Endodermal cell (in vitro differentiated cells): ENCODE measurements around the gene MYO15B. TPM values are rescaled to one million over a fixed set of nuclear protein-coding genes. Genes with fewer than 3 reads are reported as not detected.

Experiments
- DNase-seq: peaks from one replicate; pipeline ENCODE4 v3.0.0-alpha.2; 2017
- H3K27ac ChIP-seq: 2 replicates; pipeline ENCODE4 v1.5.1; 2013; ENCODE audit warnings: mild to moderate bottlenecking, low read depth, low read length, moderate library complexity
- H3K27me3 ChIP-seq: 2 replicates; pipeline ENCODE4 v1.6.1; 2013; ENCODE audit warnings: mild to moderate bottlenecking, low read length, moderate library complexity; ENCODE audit not compliant: insufficient read depth, control insufficient read depth, poor library complexity, severe bottlenecking
- H3K36me3 ChIP-seq: 2 replicates; pipeline ENCODE4 v1.7.0; 2013; ENCODE audit warnings: mild to moderate bottlenecking, low read length, moderate library complexity; ENCODE audit not compliant: control insufficient read depth, insufficient read depth
- H3K4me1 ChIP-seq: one replicate; pipeline ENCODE4 v1.7.0; 2013; ENCODE audit warnings: low read length; ENCODE audit not compliant: control insufficient read depth, insufficient read depth
- H3K4me3 ChIP-seq: 2 replicates; pipeline ENCODE4 v1.5.1; 2013; ENCODE audit warnings: mild to moderate bottlenecking, low read length, moderate library complexity
- H3K9ac ChIP-seq: 2 replicates; pipeline ENCODE4 v1.6.1; 2013; ENCODE audit warnings: mild to moderate bottlenecking, low read length, moderate library complexity; ENCODE audit not compliant: poor library complexity, severe bottlenecking; ENCODE audit errors: extremely low read depth
- H3K9me3 ChIP-seq: 2 replicates; pipeline ENCODE4 v1.6.1; 2013; ENCODE audit warnings: mild to moderate bottlenecking, low read length, moderate library complexity; ENCODE audit not compliant: control insufficient read depth
- H3K27ac Mint-ChIP-seq: 2 replicates; pipeline ENCODE4 v1.8.0; 2020; ENCODE audit warnings: mixed read lengths
- H3K27me3 Mint-ChIP-seq: 2 replicates; pipeline ENCODE4 v1.8.0; 2021; ENCODE audit warnings: mild to moderate bottlenecking, mixed read lengths; ENCODE audit not compliant: insufficient read depth
- H3K36me3 Mint-ChIP-seq: 2 replicates; pipeline ENCODE4 v1.8.0; 2020; ENCODE audit warnings: low read depth, mixed read lengths
- H3K4me1 Mint-ChIP-seq: 2 replicates; pipeline ENCODE4 v1.8.0; 2020; ENCODE audit warnings: mixed read lengths
- H3K4me3 Mint-ChIP-seq: 2 replicates; pipeline ENCODE4 v1.8.0; 2020; ENCODE audit warnings: mild to moderate bottlenecking, moderate library complexity, mixed read lengths
- H3K9me3 Mint-ChIP-seq: 2 replicates; pipeline ENCODE4 v1.8.0; 2020; ENCODE audit warnings: mild to moderate bottlenecking, mixed read lengths
- CTCF ChIP-seq: fragments of 200-600 bp; sonication (generic); conservative IDR thresholded peaks from 2 replicates; pipeline ENCODE4 v1.5.0; 2021; ENCODE audit warnings: antibody characterized with exemption, mild to moderate bottlenecking
- WGBS, 2 experiments: methylation state at CpG; one replicate each; pipeline versions ENCODE4 v1.1.5 to v1.1.7; 2013; ENCODE audit warnings: missing lambda C conversion rate in 2 of 2, mixed read lengths in 1 of 2; ENCODE audit not compliant: insufficient coverage in 1 of 2, insufficient read length in 1 of 2; 5-methylcytosine and 5-hydroxymethylcytosine counted together
- total RNA-seq, 2 donors: library from RNA; stranded (reverse); fragmentation: NEBNext Ultra II Directional in 1 of 2; extraction: Animal tissue kit (Norgen Biotek cat#: 25700) in 1 of 2; gene quantifications; 2 replicates in 1 of 2; 3 replicates in 1 of 2; pipeline ENCODE4 v1.2.1, GENCODE V29; 2021

Gene MYO15B
- total RNA-seq, 2 donors from 2014 or later = 89.0 to 123 TPM

GRCh38 chr17:75638893-75639292 is 51.3 kb downstream of the MYO15B start:
- TF ChIP-seq CTCF = no peak
- peaks cover 7% of the 10 kb centered on the region for H3K4me1 Mint-ChIP-seq
- Histone ChIP-seq H3K27ac (no peak overlapping the region), H3K9ac (no peak overlapping the region), H3K9me3 (no peaks in the 10 kb centered on the region), H3K4me3 (no peak overlapping the region), H3K36me3 (peaks cover 7% of the 10 kb centered on the region), H3K4me1 (no peaks in the 10 kb centered on the region), H3K27me3 (no peaks in the 10 kb centered on the region)
- H3K4me3 Mint-ChIP-seq = no peak overlapping the region
- no peak for DNase-seq
- H3K36me3 Mint-ChIP-seq = peaks cover 9% of the 10 kb centered on the region
- H3K9me3 Mint-ChIP-seq = no peaks in the 10 kb centered on the region
- WGBS, 2 experiments = 93 to 98% methylated on average over 8 to 13 of the region's 13 CpGs
- H3K27ac Mint-ChIP-seq = no peak overlapping the region
- no peaks in the 10 kb centered on the region for H3K27me3 Mint-ChIP-seq

- peak; percentile 38 for DNase-seq
- H3K4me3 ChIP-seq = no peak overlapping the region
- no peak overlapping the region for H3K9ac ChIP-seq
- WGBS, 2 experiments = 94 to 100% methylated on average over 3 of the region's 3 CpGs
- TF ChIP-seq CTCF = no peak
- peaks cover 7% of the 10 kb centered on the region for H3K36me3 ChIP-seq
- no peaks in the 10 kb centered on the region for H3K4me1 ChIP-seq
- H3K27ac Mint-ChIP-seq = no peak overlapping the region
- H3K27ac ChIP-seq = no peak overlapping the region
- H3K36me3 Mint-ChIP-seq = peaks cover 9% of the 10 kb centered on the region
- no peaks in the 10 kb centered on the region for H3K27me3 Mint-ChIP-seq
- no peaks in the 10 kb centered on the region for H3K9me3 ChIP-seq
- H3K27me3 ChIP-seq = no peaks in the 10 kb centered on the region
- no peak overlapping the region for H3K4me3 Mint-ChIP-seq
- no peaks in the 10 kb centered on the region for H3K9me3 Mint-ChIP-seq
- peaks cover 5% of the 10 kb centered on the region for H3K4me1 Mint-ChIP-seq
These were observed 51.7 kb downstream of the MYO15B start for GRCh38 chr17:75639327-75639726.

- H3K27me3 Mint-ChIP-seq = no peaks in the 10 kb centered on the region
- peaks cover 2% of the 10 kb centered on the region for H3K4me1 Mint-ChIP-seq
- H3K4me1 ChIP-seq = no peaks in the 10 kb centered on the region
- peaks cover 10% of the 10 kb centered on the region for H3K36me3 ChIP-seq
- H3K4me3 ChIP-seq = no peak overlapping the region
- no peak overlapping the region for H3K27ac ChIP-seq
- no peak overlapping the region for H3K27ac Mint-ChIP-seq
- no peaks in the 10 kb centered on the region for H3K27me3 ChIP-seq
- no peaks in the 10 kb centered on the region for H3K9me3 Mint-ChIP-seq
- DNase-seq = peak; percentile 61
- H3K36me3 Mint-ChIP-seq = peaks cover 9% of the 10 kb centered on the region
- H3K4me3 Mint-ChIP-seq = no peak overlapping the region
- peak; percentile 35 for TF ChIP-seq CTCF
- H3K9ac ChIP-seq = no peak overlapping the region
- no peaks in the 10 kb centered on the region for H3K9me3 ChIP-seq
- 93% methylated on average over 26 to 30 of the region's 30 CpGs for WGBS, 2 experiments
These were observed 52.4 kb downstream of the MYO15B start for GRCh38 chr17:75639771-75640555.
